CD4-positive, alpha-beta T cell treated with Interleukin-12 subunit alpha and Interleukin-12 subunit beta, for 1 hour (primary cell): ENCODE data around the gene TUBA4A.
"Not testable (repeated sequence)": the region's sequence is repeated elsewhere in the genome, so short reads cannot be mapped to it uniquely, and the experiment has no call there.

ENCODE experiments used
- DNase-seq: peaks from one replicate; pipeline ENCODE4 v3.0.0-alpha.2; 2020

Gene TUBA4A

GRCh38 chr2:219253753-219254589 lies at the start of gene TUBA4A:
Gene TUBA4A, minus strand, starts transcription at chr2:219253918. Its CDS starts 60 bp downstream, at chr2:219253858.
- DNase-seq, result peak; percentile 93

GRCh38 chr2:219302412-219302968 lies 48.8 kb upstream of the TUBA4A start:
- no peak for DNase-seq

- no peak for DNase-seq
Observed at GRCh38 chr2:219300022-219300421, 46.3 kb upstream of the TUBA4A start.

GRCh38 chr2:219299372-219299760 lies 45.6 kb upstream of the TUBA4A start:
- no peak for DNase-seq

- peak; percentile 88 for DNase-seq
Observed at GRCh38 chr2:219298759-219299371, 45.1 kb upstream of the TUBA4A start.

- DNase-seq, result no peak
Observed at GRCh38 chr2:219297766-219298456, 44.2 kb upstream of the TUBA4A start.

GRCh38 chr2:219296631-219297391 lies 43.1 kb upstream of the TUBA4A start:
- no peak for DNase-seq

GRCh38 chr2:219296142-219296541 lies 42.4 kb upstream of the TUBA4A start:
- DNase-seq, result no peak

GRCh38 chr2:219294356-219295351 lies 40.9 kb upstream of the TUBA4A start:
- peak; percentile 93 for DNase-seq

GRCh38 chr2:219293736-219294231 lies 40.1 kb upstream of the TUBA4A start:
- no peak for DNase-seq

- DNase-seq, result no peak
Observed at GRCh38 chr2:219292616-219293015, 38.9 kb upstream of the TUBA4A start.

- DNase-seq, result no peak
Observed at GRCh38 chr2:219291910-219292490, 38.3 kb upstream of the TUBA4A start.

- no peak for DNase-seq
Observed at GRCh38 chr2:219291394-219291793, 37.7 kb upstream of the TUBA4A start.

GRCh38 chr2:219290381-219291171 lies 36.9 kb upstream of the TUBA4A start:
- no peak for DNase-seq

GRCh38 chr2:219289537-219290361 lies 36.0 kb upstream of the TUBA4A start:
- DNase-seq, result no peak

GRCh38 chr2:219289195-219289536 lies 35.4 kb upstream of the TUBA4A start:
- no peak for DNase-seq

GRCh38 chr2:219287580-219288265 lies 34.0 kb upstream of the TUBA4A start:
- DNase-seq, result no peak

GRCh38 chr2:219287116-219287440 lies 33.4 kb upstream of the TUBA4A start:
- not testable (repeated sequence) for DNase-seq
